ENCODE data around the gene ZNF716. TPM values are rescaled to one million over a fixed set of nuclear protein-coding genes. Genes with fewer than 3 reads are reported as not detected.

ZNF716 gene
- total and polyA plus RNA-seq, 2 donors (not counting 3 experiments of a cell fraction or from before 2014, with no cell fraction given), result not detected

- H3K79me2 ChIP-seq (ENCODE audit: control insufficient read depth, insufficient read depth, low read length), result no peaks in the 10 kb centered on the region
- no peaks in the 10 kb centered on the region for H3K27me3 ChIP-seq (ENCODE audit: control insufficient read depth in 2 of 2, insufficient read depth in 2 of 2, low read length in 2 of 2)
- no peaks in the 10 kb centered on the region for H3K9me1 ChIP-seq (replicated peaks; ENCODE audit: control insufficient read depth, extremely low read depth, insufficient read depth, low read length)
- ChIA-PET POLR2A (no interaction called here), CTCF (no interaction called here)
- no TSS peak for BruUV-seq (replicated peaks)
- intact Hi-C loops (cut with micrococcal nuclease), result no loop called here
- TF ChIP-seq MYC (IDR thresholded peaks at IDR 0.05; ENCODE audit: low read depth, low read length) (no peak), JUN (IDR thresholded peaks at IDR 0.05; ENCODE audit: borderline replicate concordance, insufficient read depth, insufficient read length, low read depth) (no peak), POLR2AphosphoS5 (IDR thresholded peaks at IDR 0.05; ENCODE audit: insufficient read depth, low read depth, low read length) (no peak), MAX (IDR thresholded peaks at IDR 0.05; ENCODE audit: insufficient read depth, insufficient read length) (no peak), EZH2 (IDR thresholded peaks at IDR 0.05; ENCODE audit: borderline replicate concordance, low read depth, low read length, severe bottlenecking) (no peak)
- H3K9ac ChIP-seq (replicated peaks; ENCODE audit: extremely low read depth, insufficient read depth, low read length), result no peak overlapping the region
- no peaks in the 10 kb centered on the region for H4K20me1 ChIP-seq (replicated peaks; ENCODE audit: control insufficient read depth, extremely low read depth, insufficient read depth, low read length)
- FAIRE-seq (no peak), DNase-seq (ENCODE audit: low read depth, low spot score) (no peak)
- dilution Hi-C loops (cut with MboI; ENCODE audit: extremely low pct_ligation_motif_present, low sequenced_read_pairs), result no loop called here
- H3K36me3 ChIP-seq (ENCODE audit: control insufficient read depth in 2 of 2, extremely low read depth in 1 of 2, insufficient read depth in 2 of 2, low read length in 2 of 2), result no peaks in the 10 kb centered on the region
- no peak overlapping the region for H2AFZ ChIP-seq (ENCODE audit: low read depth, low read length)
- no peak overlapping the region for H3K4me2 ChIP-seq (ENCODE audit: insufficient read depth, low read length)
- no peak overlapping the region for H3K27ac ChIP-seq (ENCODE audit: insufficient read depth, low read depth, low read length)
- H3K4me1 ChIP-seq (ENCODE audit: control insufficient read depth, extremely low read depth, insufficient read depth, low read length), result no peaks in the 10 kb centered on the region
- H3K9me3 ChIP-seq (replicated peaks; ENCODE audit: control insufficient read depth, insufficient read depth, low read length), result peaks cover 8% of the 10 kb centered on the region
- H3K4me3 ChIP-seq (replicated peaks in 1 of 3; ENCODE audit: insufficient read depth in 1 of 3, low read depth in 1 of 3, low read length in 3 of 3), result no peak overlapping the region
Observed at GRCh38 chr7:57415730-57416129, 34.2 kb upstream of the ZNF716 start.

GRCh38 chr7:57416601-57417358 lies 33.2 kb upstream of the ZNF716 start:
- Histone ChIP-seq H3K9me3 (replicated peaks; ENCODE audit: control insufficient read depth, insufficient read depth, low read length) (peaks cover 8% of the 10 kb centered on the region), H4K20me1 (replicated peaks; ENCODE audit: control insufficient read depth, extremely low read depth, insufficient read depth, low read length) (no peaks in the 10 kb centered on the region), H3K9ac (replicated peaks; ENCODE audit: extremely low read depth, insufficient read depth, low read length) (no peak overlapping the region), H3K79me2 (ENCODE audit: control insufficient read depth, insufficient read depth, low read length) (no peaks in the 10 kb centered on the region), H3K27ac (ENCODE audit: insufficient read depth, low read depth, low read length) (no peak overlapping the region), H3K4me2 (ENCODE audit: insufficient read depth, low read length) (no peak overlapping the region), H3K27me3 (ENCODE audit: control insufficient read depth in 2 of 2, insufficient read depth in 2 of 2, low read length in 2 of 2) (no peaks in the 10 kb centered on the region), H3K36me3 (ENCODE audit: control insufficient read depth in 2 of 2, extremely low read depth in 1 of 2, insufficient read depth in 2 of 2, low read length in 2 of 2) (no peaks in the 10 kb centered on the region), H2AFZ (ENCODE audit: low read depth, low read length) (no peak overlapping the region), H3K9me1 (replicated peaks; ENCODE audit: control insufficient read depth, extremely low read depth, insufficient read depth, low read length) (no peaks in the 10 kb centered on the region), H3K4me1 (ENCODE audit: control insufficient read depth, extremely low read depth, insufficient read depth, low read length) (no peaks in the 10 kb centered on the region), H3K4me3 (replicated peaks in 1 of 3; ENCODE audit: insufficient read depth in 1 of 3, low read depth in 1 of 3, low read length in 3 of 3) (no peak overlapping the region)
- no TSS peak for BruUV-seq (replicated peaks)
- dilution Hi-C loops (cut with MboI; ENCODE audit: extremely low pct_ligation_motif_present, low sequenced_read_pairs) (no loop called here), intact Hi-C loops (cut with micrococcal nuclease) (no loop called here)
- ChIA-PET CTCF (no interaction called here), POLR2A (no interaction called here)
- FAIRE-seq, result no peak
- DNase-seq (ENCODE audit: low read depth, low spot score), result no peak
- TF ChIP-seq EZH2 (IDR thresholded peaks at IDR 0.05; ENCODE audit: borderline replicate concordance, low read depth, low read length, severe bottlenecking) (no peak), MAX (IDR thresholded peaks at IDR 0.05; ENCODE audit: insufficient read depth, insufficient read length) (no peak), MYC (IDR thresholded peaks at IDR 0.05; ENCODE audit: low read depth, low read length) (no peak), GATA2 (IDR thresholded peaks at IDR 0.05; ENCODE audit: insufficient read depth, insufficient read length, low read depth, low read length) (no peak), FOS (IDR thresholded peaks at IDR 0.05; ENCODE audit: borderline replicate concordance, insufficient read depth, low read length) (no peak), JUN (IDR thresholded peaks at IDR 0.05; ENCODE audit: borderline replicate concordance, insufficient read depth, insufficient read length, low read depth) (no peak), CTCF (IDR thresholded peaks at IDR 0.05; ENCODE audit: extremely low read depth in 1 of 2, insufficient read depth in 1 of 2, low read depth in 1 of 2, low read length in 2 of 2) (no peak), POLR2A (IDR thresholded peaks at IDR 0.05; ENCODE audit: low read depth, low read length) (no peak), POLR2AphosphoS5 (IDR thresholded peaks at IDR 0.05; ENCODE audit: insufficient read depth, low read depth, low read length) (no peak)

Measured in endothelial cell of umbilical vein (primary cell).